WTC11 (cell line): ENCODE measurements around the gene HNRNPLL. TPM values are rescaled to one million over a fixed set of nuclear protein-coding genes. Genes with fewer than 3 reads are reported as not detected.
A peak's percentile ranks its signal among the peaks of the same experiment; 100 is the strongest.

Experiments
- ATAC-seq: fragments of 200-7000 bp; cut with Tn5 transposase; 2 replicates; pipeline ENCODE4 v1.10.0; 2021; ENCODE audit warnings: mild to moderate bottlenecking, moderate library complexity
- Bru-seq: library from RNA; stranded (reverse); fragments of 400-500 nt; gene quantifications from one replicate; lab custom pipeline; 2021; lab: Mats Ljungman, UMichigan
- CTCF ChIA-PET: fragments of 300-600 bp; sonication (Branson Sonifier 250); formaldehyde crosslinking; loops from one replicate; lab custom pipeline; 2021; ENCODE audit warnings: antibody characterized with exemption; lab: Charles Lee
- POLR2A ChIA-PET: fragments of 350-600 bp; sonication (Branson Sonifier 250); formaldehyde crosslinking; loops from one replicate; lab custom pipeline; 2021; ENCODE audit warnings: antibody characterized with exemption; lab: Charles Lee
- DNase-seq: peaks from one replicate; pipeline ENCODE4 v3.0.0; 2021; ENCODE audit warnings: low spot score
- H3K27ac Mint-ChIP-seq: 2 replicates; pipeline ENCODE4 v1.8.0; 2021; ENCODE audit warnings: mixed read lengths
- H3K27me3 Mint-ChIP-seq: 2 replicates; pipeline ENCODE4 v1.8.0; 2021; ENCODE audit warnings: low read depth, mild to moderate bottlenecking, moderate library complexity, mixed read lengths
- H3K36me3 Mint-ChIP-seq: 2 replicates; pipeline ENCODE4 v1.8.0; 2021; ENCODE audit warnings: mixed read lengths
- H3K4me1 Mint-ChIP-seq: 2 replicates; pipeline ENCODE4 v1.8.0; 2022; ENCODE audit warnings: mixed read lengths
- H3K4me3 Mint-ChIP-seq: 2 replicates; pipeline ENCODE4 v1.8.0; 2021; ENCODE audit warnings: mild to moderate bottlenecking, moderate library complexity, mixed read lengths
- H3K9me3 Mint-ChIP-seq: 2 replicates; pipeline ENCODE4 v1.8.0; 2021; ENCODE audit warnings: mixed read lengths
- FOXK1 ChIP-seq: sonication (generic); formaldehyde crosslinking; IDR thresholded peaks from 2 replicates; pipeline ENCODE4 v1.8.0; 2022; ENCODE audit warnings: mild to moderate bottlenecking, moderate library complexity, missing genetic modification reagents
- HMGA2 ChIP-seq: fragments of 250-450 bp; sonication (Bioruptor Pico); IDR thresholded peaks from 2 replicates; pipeline ENCODE4 v1.4.0; 2021; ENCODE audit warnings: mild to moderate bottlenecking, moderate library complexity
- MYBL2 ChIP-seq: sonication (generic); formaldehyde crosslinking; IDR thresholded peaks from 2 replicates; pipeline ENCODE4 v1.8.1; 2023; ENCODE audit warnings: mild to moderate bottlenecking, moderate library complexity, missing genetic modification reagents
- NFE2L1 ChIP-seq: sonication (generic); formaldehyde crosslinking; IDR thresholded peaks from 2 replicates; pipeline ENCODE4 v1.8.1; 2023; ENCODE audit warnings: missing genetic modification reagents
- NR3C1 ChIP-seq: sonication (generic); formaldehyde crosslinking; conservative IDR thresholded peaks from 2 replicates; pipeline ENCODE4 v1.8.1; 2023; ENCODE audit warnings: low read depth, mild to moderate bottlenecking, missing genetic modification reagents
- SMAD4 ChIP-seq: sonication (generic); formaldehyde crosslinking; IDR thresholded peaks from 2 replicates; pipeline ENCODE4 v1.8.0; 2022; ENCODE audit warnings: mild to moderate bottlenecking, missing genetic modification reagents
- TCF7 ChIP-seq: sonication (generic); formaldehyde crosslinking; IDR thresholded peaks from 2 replicates; pipeline ENCODE4 v1.8.0; 2022; ENCODE audit warnings: mild to moderate bottlenecking, low read depth, missing genetic modification reagents, moderate library complexity
- TEAD4 ChIP-seq: sonication (generic); formaldehyde crosslinking; IDR thresholded peaks from 2 replicates; pipeline ENCODE4 v1.8.0; 2022; ENCODE audit warnings: mild to moderate bottlenecking, missing genetic modification reagents
- TP53 ChIP-seq: sonication (generic); formaldehyde crosslinking; IDR thresholded peaks from 2 replicates; pipeline ENCODE4 v1.8.1; 2023; ENCODE audit warnings: mild to moderate bottlenecking, missing genetic modification reagents
- ZNF121 ChIP-seq: sonication (generic); formaldehyde crosslinking; IDR thresholded peaks from 2 replicates; pipeline ENCODE4 v1.8.0; 2023; ENCODE audit warnings: missing genetic modification reagents
- ZNF317 ChIP-seq: sonication (generic); formaldehyde crosslinking; IDR thresholded peaks from 2 replicates; pipeline ENCODE4 v1.8.1; 2023; ENCODE audit warnings: low read depth, mild to moderate bottlenecking, moderate library complexity, missing genetic modification reagents, borderline replicate concordance
- long read RNA-seq, 3 experiments: library from RNA in 1 of 3; library from capped mRNA in 1 of 3; library from polyadenylated mRNA in 1 of 3; unstranded in 2 of 3; stranded (forward) in 1 of 3; transcript quantifications; one replicate each; pipeline ENCODE4 v2.0.0, GENCODE V29; 2021
- total RNA-seq: library from RNA; stranded (reverse); gene quantifications from 3 replicates; pipeline ENCODE4 v1.2.3, GENCODE V29; 2021
- TF ChIP-seq, protein P1 (sequence below): sonication (generic); formaldehyde crosslinking; IDR thresholded peaks from 2 replicates; pipeline ENCODE4 v1.8.0; 2022; ENCODE audit warnings: mild to moderate bottlenecking, missing genetic modification reagents
- TF ChIP-seq, protein P2 (sequence below): fragments of 250-450 bp; sonication (Bioruptor Pico); IDR thresholded peaks from 2 replicates; pipeline ENCODE4 v1.9.0; 2021; ENCODE audit warnings: mild to moderate bottlenecking, borderline replicate concordance
- TF ChIP-seq, protein P3 (sequence below): fragments of 250-450 bp; sonication (Bioruptor Pico); IDR thresholded peaks from 2 replicates; pipeline ENCODE4 v2.1.2; 2022; ENCODE audit warnings: mild to moderate bottlenecking, moderate library complexity
- TF ChIP-seq, protein P4 (sequence below): sonication (generic); formaldehyde crosslinking; IDR thresholded peaks from 2 replicates; pipeline ENCODE4 v1.8.0; 2023; ENCODE audit warnings: mild to moderate bottlenecking, missing genetic modification reagents
- TF ChIP-seq, protein P5 (sequence below): sonication (generic); formaldehyde crosslinking; IDR thresholded peaks from 2 replicates; pipeline ENCODE4 v1.8.1; 2023; ENCODE audit warnings: mild to moderate bottlenecking, missing genetic modification reagents, moderate library complexity
- TF ChIP-seq, protein P6 (sequence below): sonication (generic); formaldehyde crosslinking; IDR thresholded peaks from 2 replicates; pipeline ENCODE4 v1.8.1; 2022; ENCODE audit warnings: mild to moderate bottlenecking, moderate library complexity, missing genetic modification reagents
- TF ChIP-seq, protein P7 (sequence below): fragments of 250-450 bp; sonication (Bioruptor Pico); IDR thresholded peaks from 2 replicates; pipeline ENCODE4 v1.9.0; 2021; ENCODE audit warnings: mild to moderate bottlenecking
- TF ChIP-seq, protein P8 (sequence below): sonication (generic); formaldehyde crosslinking; IDR thresholded peaks from 2 replicates; pipeline ENCODE4 v1.8.1; 2022; ENCODE audit warnings: mild to moderate bottlenecking, missing genetic modification reagents, moderate library complexity, borderline replicate concordance

The HNRNPLL gene
- total RNA-seq (63.1 to 66.4 TPM (median 65.3 TPM) in 3 replicates), Bru-seq, nascent RNA (percentile 96 among the genes with signal in this experiment)
- long read RNA-seq, experiment 1, full-length matches to known transcripts, result 287 of 344 reads
- long read RNA-seq, experiment 1, partial matches to known transcripts, result 34 of 344 reads
- long read RNA-seq, experiment 1, other reads (novel, unspliced or antisense), result 23 of 344 reads
- long read RNA-seq, experiment 2, partial matches to known transcripts, result 21 of 88 reads
- long read RNA-seq, experiment 2, other reads (novel, unspliced or antisense), result 66 of 88 reads
- long read RNA-seq, experiment 3, full-length matches to known transcripts, result 66 of 73 reads
- long read RNA-seq, experiment 3, partial matches to known transcripts, result 2 of 73 reads
- long read RNA-seq, experiment 3, other reads (novel, unspliced or antisense), result 5 of 73 reads

DNA sequence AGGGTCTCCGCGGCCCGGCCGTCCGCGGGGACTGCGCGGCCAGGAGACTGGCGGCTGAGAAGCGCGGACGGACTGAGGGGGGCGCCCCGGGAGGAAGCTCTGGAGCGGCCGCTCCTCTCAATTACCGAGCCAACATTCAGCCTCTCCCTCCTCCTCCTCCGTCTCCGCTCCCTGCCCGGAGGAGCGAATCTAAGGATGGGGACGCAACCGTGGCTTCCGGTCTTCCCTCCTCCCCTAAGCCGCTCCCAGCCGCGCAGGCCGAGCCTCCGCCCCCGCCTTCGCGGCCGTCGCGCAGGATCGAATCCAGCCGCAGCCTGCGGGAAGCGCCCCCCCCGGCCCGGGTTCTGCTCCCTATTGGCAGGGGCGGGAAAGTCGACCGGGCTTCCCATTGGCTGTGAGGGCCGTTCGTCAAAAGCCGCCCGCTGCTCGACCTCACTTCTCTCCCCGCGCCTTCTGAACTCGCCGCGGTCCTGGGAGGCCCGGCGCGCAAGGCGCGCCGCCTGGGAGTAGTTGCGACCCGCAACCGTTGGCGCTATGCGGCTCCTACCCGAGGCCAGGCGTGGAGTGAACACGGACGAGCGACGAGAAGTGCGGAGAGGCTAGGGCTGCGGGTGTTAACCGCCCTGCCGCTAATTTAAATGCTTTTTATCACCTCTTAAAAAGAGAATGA lies at the start of gene HNRNPLL:
TSS of gene HNRNPLL (minus strand) at position 197 of the 670 bp plus-strand sequence. CDS start 302 bp downstream, outside the sequence.
- DNase-seq (peak; percentile 99), ATAC-seq (peak; percentile 88)
- Mint-ChIP-seq H3K27ac (peak within 1 kb of the TSS; percentile 96), H3K9me3 (no peaks in the 10 kb centered on the region), H3K27me3 (no peaks in the 10 kb centered on the region), H3K4me1 (peaks cover 48% of the 10 kb centered on the region), H3K4me3 (peak within 1 kb of the TSS; percentile 90), H3K36me3 (no peaks in the 10 kb centered on the region)
- ChIA-PET CTCF (interaction anchor here (0.6 to 4.5 kb wide), 20 partner anchors 11 to 148 kb away, joined by 3 to 27 read pairs (median 4); partner anchors contain the start of genes GALM and SRSF7), POLR2A (interaction anchor here (0.6 to 4.5 kb wide), 7 partner anchors 22 to 200 kb away, joined by 3 to 55 read pairs (median 3); partner anchors contain the start of gene SRSF7)
- TF ChIP-seq, protein P1, sequence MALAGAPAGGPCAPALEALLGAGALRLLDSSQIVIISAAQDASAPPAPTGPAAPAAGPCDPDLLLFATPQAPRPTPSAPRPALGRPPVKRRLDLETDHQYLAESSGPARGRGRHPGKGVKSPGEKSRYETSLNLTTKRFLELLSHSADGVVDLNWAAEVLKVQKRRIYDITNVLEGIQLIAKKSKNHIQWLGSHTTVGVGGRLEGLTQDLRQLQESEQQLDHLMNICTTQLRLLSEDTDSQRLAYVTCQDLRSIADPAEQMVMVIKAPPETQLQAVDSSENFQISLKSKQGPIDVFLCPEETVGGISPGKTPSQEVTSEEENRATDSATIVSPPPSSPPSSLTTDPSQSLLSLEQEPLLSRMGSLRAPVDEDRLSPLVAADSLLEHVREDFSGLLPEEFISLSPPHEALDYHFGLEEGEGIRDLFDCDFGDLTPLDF (CRISPR knock-in tag), result no peak; the same call in 1 of the 2 replicates
- TF ChIP-seq MYBL2 (CRISPR knock-in tag), result no peak; the same call in 1 of the 2 replicates
- TF ChIP-seq, protein P2, sequence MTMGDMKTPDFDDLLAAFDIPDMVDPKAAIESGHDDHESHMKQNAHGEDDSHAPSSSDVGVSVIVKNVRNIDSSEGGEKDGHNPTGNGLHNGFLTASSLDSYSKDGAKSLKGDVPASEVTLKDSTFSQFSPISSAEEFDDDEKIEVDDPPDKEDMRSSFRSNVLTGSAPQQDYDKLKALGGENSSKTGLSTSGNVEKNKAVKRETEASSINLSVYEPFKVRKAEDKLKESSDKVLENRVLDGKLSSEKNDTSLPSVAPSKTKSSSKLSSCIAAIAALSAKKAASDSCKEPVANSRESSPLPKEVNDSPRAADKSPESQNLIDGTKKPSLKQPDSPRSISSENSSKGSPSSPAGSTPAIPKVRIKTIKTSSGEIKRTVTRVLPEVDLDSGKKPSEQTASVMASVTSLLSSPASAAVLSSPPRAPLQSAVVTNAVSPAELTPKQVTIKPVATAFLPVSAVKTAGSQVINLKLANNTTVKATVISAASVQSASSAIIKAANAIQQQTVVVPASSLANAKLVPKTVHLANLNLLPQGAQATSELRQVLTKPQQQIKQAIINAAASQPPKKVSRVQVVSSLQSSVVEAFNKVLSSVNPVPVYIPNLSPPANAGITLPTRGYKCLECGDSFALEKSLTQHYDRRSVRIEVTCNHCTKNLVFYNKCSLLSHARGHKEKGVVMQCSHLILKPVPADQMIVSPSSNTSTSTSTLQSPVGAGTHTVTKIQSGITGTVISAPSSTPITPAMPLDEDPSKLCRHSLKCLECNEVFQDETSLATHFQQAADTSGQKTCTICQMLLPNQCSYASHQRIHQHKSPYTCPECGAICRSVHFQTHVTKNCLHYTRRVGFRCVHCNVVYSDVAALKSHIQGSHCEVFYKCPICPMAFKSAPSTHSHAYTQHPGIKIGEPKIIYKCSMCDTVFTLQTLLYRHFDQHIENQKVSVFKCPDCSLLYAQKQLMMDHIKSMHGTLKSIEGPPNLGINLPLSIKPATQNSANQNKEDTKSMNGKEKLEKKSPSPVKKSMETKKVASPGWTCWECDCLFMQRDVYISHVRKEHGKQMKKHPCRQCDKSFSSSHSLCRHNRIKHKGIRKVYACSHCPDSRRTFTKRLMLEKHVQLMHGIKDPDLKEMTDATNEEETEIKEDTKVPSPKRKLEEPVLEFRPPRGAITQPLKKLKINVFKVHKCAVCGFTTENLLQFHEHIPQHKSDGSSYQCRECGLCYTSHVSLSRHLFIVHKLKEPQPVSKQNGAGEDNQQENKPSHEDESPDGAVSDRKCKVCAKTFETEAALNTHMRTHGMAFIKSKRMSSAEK, result no peak
- TF ChIP-seq, protein P3, sequence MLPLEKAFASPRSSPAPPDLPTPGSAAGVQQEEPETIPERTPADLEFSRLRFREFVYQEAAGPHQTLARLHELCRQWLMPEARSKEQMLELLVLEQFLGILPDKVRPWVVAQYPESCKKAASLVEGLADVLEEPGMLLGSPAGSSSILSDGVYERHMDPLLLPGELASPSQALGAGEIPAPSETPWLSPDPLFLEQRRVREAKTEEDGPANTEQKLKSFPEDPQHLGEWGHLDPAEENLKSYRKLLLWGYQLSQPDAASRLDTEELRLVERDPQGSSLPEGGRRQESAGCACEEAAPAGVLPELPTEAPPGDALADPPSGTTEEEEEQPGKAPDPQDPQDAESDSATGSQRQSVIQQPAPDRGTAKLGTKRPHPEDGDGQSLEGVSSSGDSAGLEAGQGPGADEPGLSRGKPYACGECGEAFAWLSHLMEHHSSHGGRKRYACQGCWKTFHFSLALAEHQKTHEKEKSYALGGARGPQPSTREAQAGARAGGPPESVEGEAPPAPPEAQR (CRISPR knock-in tag), result no peak
- TF ChIP-seq, protein P4, sequence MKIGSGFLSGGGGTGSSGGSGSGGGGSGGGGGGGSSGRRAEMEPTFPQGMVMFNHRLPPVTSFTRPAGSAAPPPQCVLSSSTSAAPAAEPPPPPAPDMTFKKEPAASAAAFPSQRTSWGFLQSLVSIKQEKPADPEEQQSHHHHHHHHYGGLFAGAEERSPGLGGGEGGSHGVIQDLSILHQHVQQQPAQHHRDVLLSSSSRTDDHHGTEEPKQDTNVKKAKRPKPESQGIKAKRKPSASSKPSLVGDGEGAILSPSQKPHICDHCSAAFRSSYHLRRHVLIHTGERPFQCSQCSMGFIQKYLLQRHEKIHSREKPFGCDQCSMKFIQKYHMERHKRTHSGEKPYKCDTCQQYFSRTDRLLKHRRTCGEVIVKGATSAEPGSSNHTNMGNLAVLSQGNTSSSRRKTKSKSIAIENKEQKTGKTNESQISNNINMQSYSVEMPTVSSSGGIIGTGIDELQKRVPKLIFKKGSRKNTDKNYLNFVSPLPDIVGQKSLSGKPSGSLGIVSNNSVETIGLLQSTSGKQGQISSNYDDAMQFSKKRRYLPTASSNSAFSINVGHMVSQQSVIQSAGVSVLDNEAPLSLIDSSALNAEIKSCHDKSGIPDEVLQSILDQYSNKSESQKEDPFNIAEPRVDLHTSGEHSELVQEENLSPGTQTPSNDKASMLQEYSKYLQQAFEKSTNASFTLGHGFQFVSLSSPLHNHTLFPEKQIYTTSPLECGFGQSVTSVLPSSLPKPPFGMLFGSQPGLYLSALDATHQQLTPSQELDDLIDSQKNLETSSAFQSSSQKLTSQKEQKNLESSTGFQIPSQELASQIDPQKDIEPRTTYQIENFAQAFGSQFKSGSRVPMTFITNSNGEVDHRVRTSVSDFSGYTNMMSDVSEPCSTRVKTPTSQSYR (CRISPR knock-in tag), result 0 out of 2 replicates have a peak, but pooled peaks have one; percentile 28
- TF ChIP-seq, protein P5, sequence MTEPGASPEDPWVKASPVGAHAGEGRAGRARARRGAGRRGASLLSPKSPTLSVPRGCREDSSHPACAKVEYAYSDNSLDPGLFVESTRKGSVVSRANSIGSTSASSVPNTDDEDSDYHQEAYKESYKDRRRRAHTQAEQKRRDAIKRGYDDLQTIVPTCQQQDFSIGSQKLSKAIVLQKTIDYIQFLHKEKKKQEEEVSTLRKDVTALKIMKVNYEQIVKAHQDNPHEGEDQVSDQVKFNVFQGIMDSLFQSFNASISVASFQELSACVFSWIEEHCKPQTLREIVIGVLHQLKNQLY (CRISPR knock-in tag), result 0 out of 2 replicates have a peak, but pooled peaks have one; percentile 49
- TF ChIP-seq, protein P6, sequence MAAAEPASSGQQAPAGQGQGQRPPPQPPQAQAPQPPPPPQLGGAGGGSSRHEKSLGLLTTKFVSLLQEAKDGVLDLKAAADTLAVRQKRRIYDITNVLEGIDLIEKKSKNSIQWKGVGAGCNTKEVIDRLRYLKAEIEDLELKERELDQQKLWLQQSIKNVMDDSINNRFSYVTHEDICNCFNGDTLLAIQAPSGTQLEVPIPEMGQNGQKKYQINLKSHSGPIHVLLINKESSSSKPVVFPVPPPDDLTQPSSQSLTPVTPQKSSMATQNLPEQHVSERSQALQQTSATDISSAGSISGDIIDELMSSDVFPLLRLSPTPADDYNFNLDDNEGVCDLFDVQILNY (CRISPR knock-in tag), result peak; percentile 91; the same call in 1 of the 2 replicates
- no peak for TF ChIP-seq NR3C1 (CRISPR knock-in tag)
- no peak for TF ChIP-seq HMGA2 (CRISPR knock-in tag)
- TF ChIP-seq TP53 (CRISPR knock-in tag), result no peak
- TF ChIP-seq ZNF317, result no peak; the same call in 1 of the 2 replicates
- no peak for TF ChIP-seq ZNF121
- TF ChIP-seq TEAD4 (CRISPR knock-in tag), result no peak
- no peak for TF ChIP-seq TCF7
- TF ChIP-seq, protein P7, sequence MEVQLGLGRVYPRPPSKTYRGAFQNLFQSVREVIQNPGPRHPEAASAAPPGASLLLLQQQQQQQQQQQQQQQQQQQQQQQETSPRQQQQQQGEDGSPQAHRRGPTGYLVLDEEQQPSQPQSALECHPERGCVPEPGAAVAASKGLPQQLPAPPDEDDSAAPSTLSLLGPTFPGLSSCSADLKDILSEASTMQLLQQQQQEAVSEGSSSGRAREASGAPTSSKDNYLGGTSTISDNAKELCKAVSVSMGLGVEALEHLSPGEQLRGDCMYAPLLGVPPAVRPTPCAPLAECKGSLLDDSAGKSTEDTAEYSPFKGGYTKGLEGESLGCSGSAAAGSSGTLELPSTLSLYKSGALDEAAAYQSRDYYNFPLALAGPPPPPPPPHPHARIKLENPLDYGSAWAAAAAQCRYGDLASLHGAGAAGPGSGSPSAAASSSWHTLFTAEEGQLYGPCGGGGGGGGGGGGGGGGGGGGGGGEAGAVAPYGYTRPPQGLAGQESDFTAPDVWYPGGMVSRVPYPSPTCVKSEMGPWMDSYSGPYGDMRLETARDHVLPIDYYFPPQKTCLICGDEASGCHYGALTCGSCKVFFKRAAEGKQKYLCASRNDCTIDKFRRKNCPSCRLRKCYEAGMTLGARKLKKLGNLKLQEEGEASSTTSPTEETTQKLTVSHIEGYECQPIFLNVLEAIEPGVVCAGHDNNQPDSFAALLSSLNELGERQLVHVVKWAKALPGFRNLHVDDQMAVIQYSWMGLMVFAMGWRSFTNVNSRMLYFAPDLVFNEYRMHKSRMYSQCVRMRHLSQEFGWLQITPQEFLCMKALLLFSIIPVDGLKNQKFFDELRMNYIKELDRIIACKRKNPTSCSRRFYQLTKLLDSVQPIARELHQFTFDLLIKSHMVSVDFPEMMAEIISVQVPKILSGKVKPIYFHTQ (CRISPR knock-in tag), result no peak
- TF ChIP-seq, protein P8, sequence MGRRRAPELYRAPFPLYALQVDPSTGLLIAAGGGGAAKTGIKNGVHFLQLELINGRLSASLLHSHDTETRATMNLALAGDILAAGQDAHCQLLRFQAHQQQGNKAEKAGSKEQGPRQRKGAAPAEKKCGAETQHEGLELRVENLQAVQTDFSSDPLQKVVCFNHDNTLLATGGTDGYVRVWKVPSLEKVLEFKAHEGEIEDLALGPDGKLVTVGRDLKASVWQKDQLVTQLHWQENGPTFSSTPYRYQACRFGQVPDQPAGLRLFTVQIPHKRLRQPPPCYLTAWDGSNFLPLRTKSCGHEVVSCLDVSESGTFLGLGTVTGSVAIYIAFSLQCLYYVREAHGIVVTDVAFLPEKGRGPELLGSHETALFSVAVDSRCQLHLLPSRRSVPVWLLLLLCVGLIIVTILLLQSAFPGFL (CRISPR knock-in tag), result no peak
- TF ChIP-seq FOXK1, result peak; percentile 61; the same call in 1 of the 2 replicates
- TF ChIP-seq NFE2L1 (CRISPR knock-in tag), result no peak
- no peak for TF ChIP-seq SMAD4 (CRISPR knock-in tag)
